AG09319 (cell line): ENCODE results near the gene SLC5A11.

Experiments used
- DNase-seq: peaks from one replicate; pipeline ENCODE4 v3.0.0-alpha.2; 2010; ENCODE audit warnings: low read depth; ENCODE audit errors: extremely low read depth
- CTCF ChIP-seq: IDR thresholded peaks from 2 replicates; pipeline ENCODE4 v1.5.1; 2011; ENCODE audit warnings: low read depth, mild to moderate bottlenecking, inconsistent platforms, low read length, moderate library complexity

The SLC5A11 gene

GRCh38 chr16:24825696-24826095, 20.1 kb upstream of the SLC5A11 start:
- DNase-seq, result no peak
- no peak for TF ChIP-seq CTCF

GRCh38 chr16:24826096-24826690, 19.6 kb upstream of the SLC5A11 start:
- no peak for TF ChIP-seq CTCF
- DNase-seq, result no peak

- TF ChIP-seq CTCF, result no peak
- no peak for DNase-seq
These were observed 18.8 kb upstream of the SLC5A11 start for GRCh38 chr16:24826817-24827566.

DNA sequence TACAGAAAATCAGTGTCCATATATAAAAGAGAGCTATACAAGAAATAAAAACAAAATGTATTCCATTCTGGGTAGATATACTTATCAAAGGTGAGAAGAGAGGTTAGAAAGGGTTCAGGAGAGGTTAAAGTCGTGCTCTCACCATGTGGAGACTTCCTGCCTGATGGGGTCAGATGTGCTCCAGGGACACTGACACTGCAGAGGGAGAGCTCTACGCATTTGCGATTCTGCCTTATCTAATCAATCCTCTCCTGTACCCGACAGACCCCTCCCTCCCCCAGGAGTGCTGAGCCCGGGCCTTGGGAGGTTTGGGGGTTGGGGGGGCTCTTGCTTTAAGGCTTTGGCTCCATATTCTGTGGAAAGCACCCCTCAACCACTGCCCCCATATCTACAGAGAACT, 16.6 kb upstream of the SLC5A11 start:
- DNase-seq, result no peak
- TF ChIP-seq CTCF, result no peak

GRCh38 chr16:24833352-24833751, 12.4 kb upstream of the SLC5A11 start:
- no peak for TF ChIP-seq CTCF
- no peak for DNase-seq

DNA sequence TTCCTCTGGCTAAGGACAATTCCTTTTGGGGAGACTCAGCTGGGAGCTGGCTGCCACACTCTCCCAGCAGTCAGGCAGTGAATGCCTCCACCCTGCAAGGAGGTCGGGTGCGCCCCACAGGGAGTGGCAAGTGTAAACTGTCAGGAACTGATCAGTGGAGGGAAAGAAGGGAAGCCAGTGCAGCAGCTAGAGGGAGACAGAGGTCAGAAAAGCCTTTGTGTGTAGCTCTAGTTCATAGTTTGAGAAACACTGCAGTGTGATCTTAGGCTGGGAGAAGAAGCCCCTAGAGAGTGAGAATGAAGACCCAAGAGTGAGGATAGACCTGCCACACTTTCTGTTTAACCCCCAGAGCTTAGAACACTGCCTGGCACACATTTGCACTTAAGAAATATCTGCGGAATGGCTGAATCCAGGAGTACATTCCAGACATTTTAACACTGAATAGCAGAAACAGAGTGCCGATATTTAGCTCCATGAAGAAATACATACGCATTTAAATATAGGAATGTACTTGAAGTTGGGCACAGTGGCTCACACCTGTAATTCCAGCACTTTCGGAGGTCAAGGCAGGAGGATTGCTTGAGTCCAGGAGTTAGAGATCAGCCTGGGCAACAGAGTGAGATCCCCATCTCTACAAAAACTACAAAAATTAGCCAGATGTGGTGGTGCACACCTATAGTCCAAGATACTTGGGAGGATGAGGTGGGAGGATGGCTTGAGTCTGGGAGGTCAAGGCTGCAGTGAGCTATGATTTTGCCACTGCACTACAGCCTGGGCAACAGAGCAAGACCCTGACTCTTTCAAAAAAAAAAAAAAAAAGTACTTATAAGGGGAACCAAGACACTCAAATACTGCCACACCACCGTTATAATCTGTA, 11.1 kb upstream of the SLC5A11 start:
- DNase-seq, result no peak
- TF ChIP-seq CTCF, result peak; percentile 77

- TF ChIP-seq CTCF, result no peak
These were observed 8.9 kb upstream of the SLC5A11 start for GRCh38 chr16:24836836-24837235.

More at GRCh38 chr16:24836836-24837235, 8.9 kb upstream of the SLC5A11 start:
- no peak for DNase-seq
